Measurements from ENCODE around the gene NUDT4.

Gene NUDT4

GRCh38 chr12:93339695-93340094 lies 38.0 kb upstream of the NUDT4 start:
- Histone ChIP-seq H3K27me3 (replicated peaks; ENCODE audit: insufficient read depth, low read length) (no peaks in the 10 kb centered on the region), H3K9me2 (replicated peaks; ENCODE audit: insufficient read depth, low read length) (no peaks in the 10 kb centered on the region), H3K27ac (ENCODE audit: low read length) (no peak overlapping the region), H3K79me2 (ENCODE audit: low read length) (no peaks in the 10 kb centered on the region), H3K9ac (ENCODE audit: low read length) (no peak overlapping the region), H3K4me2 (ENCODE audit: low read depth, low read length) (no peak overlapping the region), H3K9me3 (replicated peaks; ENCODE audit: insufficient read depth, low read length) (no peaks in the 10 kb centered on the region), H3K4me3 (ENCODE audit: low read length) (no peak overlapping the region), H2AFZ (ENCODE audit: low read length) (no peak overlapping the region), H3K36me3 (replicated peaks; ENCODE audit: insufficient read depth, low read length) (no peaks in the 10 kb centered on the region), H3F3A (ENCODE audit: insufficient read depth, low read length) (no peaks in the 10 kb centered on the region), H4K20me1 (ENCODE audit: insufficient read depth, low read length) (no peaks in the 10 kb centered on the region), H3K4me1 (ENCODE audit: low read length) (no peaks in the 10 kb centered on the region)
- DNase-seq, result no peak
- TF ChIP-seq EZH2 (optimal IDR thresholded peaks at IDR 0.05; ENCODE audit: low read depth, low read length), result no peak
- no peak for TF ChIP-seq EZH2phosphoT487 (IDR thresholded peaks at IDR 0.05; ENCODE audit: low read length)
- TF ChIP-seq CTCF (IDR thresholded peaks at IDR 0.05; ENCODE audit: low read length), result no peak

- no peaks in the 10 kb centered on the region for H3K27me3 ChIP-seq (replicated peaks; ENCODE audit: insufficient read depth, low read length)
- no peak overlapping the region for H2AFZ ChIP-seq (ENCODE audit: low read length)
- H3K9me3 ChIP-seq (replicated peaks; ENCODE audit: insufficient read depth, low read length), result no peaks in the 10 kb centered on the region
- H3K27ac ChIP-seq (ENCODE audit: low read length), result no peak overlapping the region
- TF ChIP-seq CTCF (IDR thresholded peaks at IDR 0.05; ENCODE audit: low read length) (no peak), EZH2 (optimal IDR thresholded peaks at IDR 0.05; ENCODE audit: low read depth, low read length) (no peak), EZH2phosphoT487 (IDR thresholded peaks at IDR 0.05; ENCODE audit: low read length) (no peak)
- H4K20me1 ChIP-seq (ENCODE audit: insufficient read depth, low read length), result no peaks in the 10 kb centered on the region
- H3K79me2 ChIP-seq (ENCODE audit: low read length), result no peaks in the 10 kb centered on the region
- H3K9me2 ChIP-seq (replicated peaks; ENCODE audit: insufficient read depth, low read length), result no peaks in the 10 kb centered on the region
- no peak overlapping the region for H3K4me2 ChIP-seq (ENCODE audit: low read depth, low read length)
- no peaks in the 10 kb centered on the region for H3F3A ChIP-seq (ENCODE audit: insufficient read depth, low read length)
- H3K9ac ChIP-seq (ENCODE audit: low read length), result no peak overlapping the region
- no peak overlapping the region for H3K4me3 ChIP-seq (ENCODE audit: low read length)
- no peak for DNase-seq
- no peaks in the 10 kb centered on the region for H3K4me1 ChIP-seq (ENCODE audit: low read length)
- H3K36me3 ChIP-seq (replicated peaks; ENCODE audit: insufficient read depth, low read length), result no peaks in the 10 kb centered on the region
These were observed 36.2 kb upstream of the NUDT4 start for GRCh38 chr12:93341409-93342049.

GRCh38 chr12:93347054-93347785 lies 30.5 kb upstream of the NUDT4 start:
- Histone ChIP-seq H3F3A (ENCODE audit: insufficient read depth, low read length) (no peaks in the 10 kb centered on the region), H3K27me3 (replicated peaks; ENCODE audit: insufficient read depth, low read length) (no peaks in the 10 kb centered on the region), H3K27ac (ENCODE audit: low read length) (no peak overlapping the region), H4K20me1 (ENCODE audit: insufficient read depth, low read length) (no peaks in the 10 kb centered on the region), H3K4me2 (ENCODE audit: low read depth, low read length) (no peak overlapping the region), H3K36me3 (replicated peaks; ENCODE audit: insufficient read depth, low read length) (no peaks in the 10 kb centered on the region), H3K9ac (ENCODE audit: low read length) (no peak overlapping the region), H3K4me1 (ENCODE audit: low read length) (no peaks in the 10 kb centered on the region), H3K4me3 (ENCODE audit: low read length) (no peak overlapping the region), H2AFZ (ENCODE audit: low read length) (no peak overlapping the region), H3K79me2 (ENCODE audit: low read length) (no peaks in the 10 kb centered on the region), H3K9me2 (replicated peaks; ENCODE audit: insufficient read depth, low read length) (no peaks in the 10 kb centered on the region), H3K9me3 (replicated peaks; ENCODE audit: insufficient read depth, low read length) (no peaks in the 10 kb centered on the region)
- TF ChIP-seq EZH2 (optimal IDR thresholded peaks at IDR 0.05; ENCODE audit: low read depth, low read length) (no peak), EZH2phosphoT487 (IDR thresholded peaks at IDR 0.05; ENCODE audit: low read length) (no peak), CTCF (IDR thresholded peaks at IDR 0.05; ENCODE audit: low read length) (no peak)
- DNase-seq, result no peak

All from MM.1S (cell line).